ENCODE measurements around the gene SYNGR1. TPM values are rescaled to one million over a fixed set of nuclear protein-coding genes. Genes with fewer than 3 reads are reported as not detected.

SYNGR1 gene
- total RNA-seq, 4 donors from 2014 or later, result 4.4 to 11.0 (median 9.9) TPM

DNA sequence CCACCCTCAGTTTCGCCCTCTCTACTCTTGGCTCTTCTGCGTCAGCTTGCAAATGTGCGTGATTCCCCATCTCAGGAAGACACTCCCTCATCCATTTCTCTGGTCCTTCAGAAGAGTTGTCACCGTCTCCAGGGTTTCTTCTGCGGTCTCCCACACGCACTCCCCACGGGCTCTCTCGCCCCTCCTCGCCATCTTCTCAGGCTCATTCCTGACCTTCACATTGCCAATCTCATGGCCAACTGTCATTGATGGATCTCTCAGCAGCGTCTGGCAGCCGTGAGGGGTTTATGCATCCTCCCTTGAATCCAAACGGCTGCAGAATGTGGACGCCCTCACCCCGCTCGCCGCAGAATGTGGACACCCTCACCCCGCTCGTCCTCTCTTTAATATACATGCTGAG lies 10.5 kb downstream of the SYNGR1 start:
- DNase-seq (ENCODE audit: low spot score), result no peak
- no peak for ATAC-seq (ENCODE audit: low FRiP score)

DNA sequence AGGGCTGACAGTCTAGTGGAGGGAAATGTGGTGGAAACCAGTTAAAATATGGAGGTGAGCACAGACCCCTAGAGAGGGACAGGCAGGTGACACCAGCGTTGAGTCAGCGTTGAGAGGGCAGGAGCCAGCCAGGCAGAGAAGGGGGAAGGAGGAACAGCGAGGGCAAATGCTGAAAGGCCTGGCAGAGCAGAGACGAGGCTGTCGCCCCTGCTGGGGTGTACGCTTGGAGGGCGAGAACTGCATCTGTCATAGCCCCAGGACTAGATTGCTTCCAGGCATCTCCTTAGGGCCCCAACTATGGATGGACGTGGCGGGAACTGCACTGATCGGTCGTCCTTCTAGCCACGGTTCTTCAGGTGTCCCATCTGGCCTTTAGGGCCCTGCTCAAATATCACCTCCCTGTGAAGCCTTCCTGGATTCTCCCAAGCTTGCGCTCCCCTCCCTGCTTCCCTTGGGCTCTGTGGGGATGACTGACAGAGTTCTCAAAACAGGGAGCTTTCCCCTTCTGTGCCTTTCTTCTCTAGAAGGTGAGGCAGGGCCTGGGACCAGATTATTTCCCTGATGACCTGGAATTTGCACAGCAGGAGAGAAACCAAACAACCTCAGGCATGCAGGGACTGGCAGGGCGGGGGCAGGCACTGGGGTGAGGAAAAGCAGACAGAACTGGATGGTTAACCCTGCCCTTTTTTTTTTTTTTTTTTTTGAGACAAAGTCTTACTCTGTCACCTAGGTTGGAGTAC lies 11.1 kb downstream of the SYNGR1 start:
- ATAC-seq (ENCODE audit: low FRiP score) (no peak), DNase-seq (ENCODE audit: low spot score) (no peak)

More for the DNA sequence above, 10.5 kb downstream of the SYNGR1 start:
- TF ChIP-seq, protein P1, sequence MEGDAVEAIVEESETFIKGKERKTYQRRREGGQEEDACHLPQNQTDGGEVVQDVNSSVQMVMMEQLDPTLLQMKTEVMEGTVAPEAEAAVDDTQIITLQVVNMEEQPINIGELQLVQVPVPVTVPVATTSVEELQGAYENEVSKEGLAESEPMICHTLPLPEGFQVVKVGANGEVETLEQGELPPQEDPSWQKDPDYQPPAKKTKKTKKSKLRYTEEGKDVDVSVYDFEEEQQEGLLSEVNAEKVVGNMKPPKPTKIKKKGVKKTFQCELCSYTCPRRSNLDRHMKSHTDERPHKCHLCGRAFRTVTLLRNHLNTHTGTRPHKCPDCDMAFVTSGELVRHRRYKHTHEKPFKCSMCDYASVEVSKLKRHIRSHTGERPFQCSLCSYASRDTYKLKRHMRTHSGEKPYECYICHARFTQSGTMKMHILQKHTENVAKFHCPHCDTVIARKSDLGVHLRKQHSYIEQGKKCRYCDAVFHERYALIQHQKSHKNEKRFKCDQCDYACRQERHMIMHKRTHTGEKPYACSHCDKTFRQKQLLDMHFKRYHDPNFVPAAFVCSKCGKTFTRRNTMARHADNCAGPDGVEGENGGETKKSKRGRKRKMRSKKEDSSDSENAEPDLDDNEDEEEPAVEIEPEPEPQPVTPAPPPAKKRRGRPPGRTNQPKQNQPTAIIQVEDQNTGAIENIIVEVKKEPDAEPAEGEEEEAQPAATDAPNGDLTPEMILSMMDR (IDR thresholded peaks at IDR 0.05), result no peak

DNA sequence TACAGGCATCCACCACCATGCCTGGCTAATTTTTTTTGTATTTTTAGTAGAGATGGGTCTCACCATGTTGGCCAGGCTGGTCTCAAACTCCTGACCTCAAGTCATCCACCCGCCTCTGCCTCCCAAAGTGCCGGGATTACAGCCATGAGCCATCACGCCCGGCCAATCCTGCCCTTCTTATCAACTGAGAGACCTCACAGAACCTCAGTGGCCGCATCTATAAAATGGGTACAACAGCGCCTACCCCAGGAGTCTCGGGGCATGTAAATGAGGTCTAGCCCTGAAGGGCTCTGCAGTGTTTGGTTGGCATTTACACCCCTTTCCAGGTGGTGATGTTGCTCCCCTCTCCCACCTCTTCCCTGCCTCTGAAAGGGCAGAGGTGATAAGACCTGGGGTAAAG lies 11.7 kb downstream of the SYNGR1 start:
- DNase-seq (ENCODE audit: low spot score), result no peak
- TF ChIP-seq, protein P1 (IDR thresholded peaks at IDR 0.05), result no peak
- ATAC-seq (ENCODE audit: low FRiP score), result no peak

More for the DNA sequence above, 11.1 kb downstream of the SYNGR1 start:
- TF ChIP-seq, protein P1 (IDR thresholded peaks at IDR 0.05), result no peak

DNA sequence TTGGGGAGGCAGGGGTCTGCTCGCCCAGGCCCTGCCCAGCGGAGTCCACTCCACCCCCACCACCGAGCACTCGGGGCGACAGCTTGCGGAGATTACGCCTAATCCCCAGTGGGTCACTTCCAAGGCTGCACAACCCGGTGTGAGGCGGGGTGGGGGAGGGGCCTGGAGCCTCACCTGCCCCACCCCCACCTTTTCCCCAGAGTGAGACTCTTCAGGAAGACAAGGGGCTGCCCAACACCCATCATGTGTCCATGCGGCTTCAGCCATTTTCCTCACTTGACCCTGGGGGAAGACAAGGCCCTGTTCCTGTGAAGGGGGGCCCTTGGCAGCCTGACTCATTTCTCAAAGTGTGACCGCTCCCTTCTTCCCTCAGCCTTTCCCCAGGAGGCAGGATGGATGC lies 12.5 kb downstream of the SYNGR1 start:
- ATAC-seq (ENCODE audit: low FRiP score) (no peak), DNase-seq (ENCODE audit: low spot score) (no peak)
- TF ChIP-seq, protein P1 (IDR thresholded peaks at IDR 0.05), result no peak

DNA sequence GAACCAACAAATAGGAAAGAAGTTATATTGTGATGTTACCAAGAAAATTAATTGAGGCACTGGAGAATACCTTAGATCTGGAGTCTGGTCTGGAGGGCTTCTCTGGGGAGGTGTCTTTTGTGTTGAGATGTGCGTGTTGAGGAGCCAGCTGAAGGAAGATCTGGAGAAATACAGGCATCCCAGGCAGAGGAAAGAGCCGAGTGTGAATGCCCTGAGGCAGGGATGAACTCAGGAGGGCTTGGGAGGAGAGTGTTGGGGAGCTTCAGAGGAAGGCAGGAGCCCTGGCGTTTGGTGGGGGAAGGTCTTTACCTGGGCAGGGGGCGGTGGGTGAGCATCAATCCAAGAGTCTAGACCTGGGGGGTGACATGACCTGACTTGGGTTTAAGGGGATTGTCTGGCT lies 13.1 kb downstream of the SYNGR1 start:
- DNase-seq (ENCODE audit: low spot score), result no peak
- TF ChIP-seq, protein P1 (IDR thresholded peaks at IDR 0.05), result no peak
- ATAC-seq (ENCODE audit: low FRiP score), result no peak

DNA sequence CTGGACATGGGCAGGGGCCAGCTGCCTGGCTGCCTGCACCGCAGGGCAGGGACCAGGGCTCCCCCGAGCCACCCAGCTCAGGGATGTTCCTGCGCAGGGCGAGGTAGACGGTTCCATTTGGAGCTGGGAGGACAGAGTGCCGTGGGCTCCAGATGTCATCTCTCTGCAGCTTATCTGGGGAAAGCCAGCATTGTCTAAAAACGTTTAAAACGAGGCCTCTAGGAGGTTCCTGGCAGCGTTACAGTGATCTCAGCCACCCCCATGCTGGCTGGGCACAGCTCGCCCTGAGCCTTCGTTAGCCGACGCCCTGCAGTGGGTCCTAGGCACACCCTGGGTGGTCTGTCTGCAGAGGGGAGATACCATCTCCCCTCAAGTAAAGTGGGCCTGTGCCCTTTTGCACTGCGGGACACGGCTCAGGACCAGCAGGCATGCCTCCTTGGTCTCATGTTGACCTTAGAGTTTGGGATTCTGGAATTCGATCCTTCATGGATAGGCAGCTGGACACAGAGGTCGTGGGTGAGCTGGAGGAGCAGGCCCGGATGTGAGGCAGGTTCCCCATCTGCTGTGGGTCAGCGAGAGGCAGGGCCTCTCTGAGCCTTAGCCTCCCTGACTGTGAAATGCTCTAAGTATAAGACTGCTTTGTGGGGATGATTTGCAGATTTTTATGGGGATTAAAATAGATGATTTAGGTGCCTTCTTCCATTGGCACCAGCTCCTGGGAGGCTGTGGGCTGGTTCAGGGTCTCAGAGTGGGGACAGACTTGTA lies 14.1 kb downstream of the SYNGR1 start:
- TF ChIP-seq, protein P1 (IDR thresholded peaks at IDR 0.05), result no peak
- ATAC-seq (ENCODE audit: low FRiP score), result no peak
- no peak for DNase-seq (ENCODE audit: low spot score)

Measured in omental fat pad (tissue), 4 donors.